GM21360 (cell line): ENCODE results near the gene CIB4.

ENCODE experiments used
- ATAC-seq: cut with Tn5 transposase; IDR thresholded peaks from one replicate; pipeline ENCODE4 v1.9.1; 2021; ENCODE audit warnings: mild to moderate bottlenecking, moderate library complexity; ENCODE audit not compliant: unreplicated experiment

Gene CIB4

DNA sequence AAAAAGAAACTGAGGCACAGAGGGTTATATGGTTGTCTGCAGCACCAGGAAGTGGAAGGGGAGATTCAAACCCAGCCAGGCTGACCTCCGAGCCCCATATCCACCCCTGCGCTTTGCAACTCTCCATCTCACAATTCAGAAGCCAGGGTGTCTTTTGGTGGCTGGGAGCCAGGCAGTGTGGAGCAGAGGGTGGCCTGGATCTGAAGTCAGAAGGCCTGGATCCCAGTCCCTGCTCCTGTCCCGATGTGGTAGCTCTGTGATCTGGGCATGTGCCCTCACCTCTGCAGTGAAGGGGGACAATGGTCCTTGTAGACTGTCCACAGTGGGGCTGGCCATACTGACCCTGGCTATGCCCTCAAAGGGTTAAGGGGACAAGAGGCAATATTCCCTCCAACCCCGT is 57.0 kb downstream of the CIB4 start:
- no peak for ATAC-seq

DNA sequence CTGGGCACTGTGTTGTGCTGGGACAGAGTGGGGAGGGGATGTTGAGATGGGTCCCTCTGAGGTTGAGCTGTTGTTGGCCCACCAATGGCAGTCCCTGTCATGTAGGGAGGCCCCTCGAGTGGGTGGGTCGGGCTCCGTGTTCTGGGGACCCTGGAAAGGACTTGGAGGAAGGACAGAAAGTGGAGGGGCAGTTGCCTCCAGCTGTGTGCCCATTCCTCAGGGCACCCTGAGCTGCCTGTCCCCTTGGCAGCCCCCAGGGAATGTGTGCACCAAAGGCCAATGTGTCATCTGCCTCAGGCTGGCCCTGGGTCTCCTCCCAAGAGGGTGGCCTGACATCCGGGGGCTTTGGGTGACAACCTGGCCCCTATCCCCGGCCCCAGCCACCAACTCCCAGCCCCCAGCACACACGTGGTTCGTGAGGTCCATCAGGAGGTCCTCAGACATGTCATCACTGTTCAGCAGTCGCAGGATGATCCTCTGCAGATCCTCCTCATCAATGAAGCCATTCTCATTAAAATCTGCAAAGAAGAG is 57.7 kb downstream of the CIB4 start:
- no peak for ATAC-seq

DNA sequence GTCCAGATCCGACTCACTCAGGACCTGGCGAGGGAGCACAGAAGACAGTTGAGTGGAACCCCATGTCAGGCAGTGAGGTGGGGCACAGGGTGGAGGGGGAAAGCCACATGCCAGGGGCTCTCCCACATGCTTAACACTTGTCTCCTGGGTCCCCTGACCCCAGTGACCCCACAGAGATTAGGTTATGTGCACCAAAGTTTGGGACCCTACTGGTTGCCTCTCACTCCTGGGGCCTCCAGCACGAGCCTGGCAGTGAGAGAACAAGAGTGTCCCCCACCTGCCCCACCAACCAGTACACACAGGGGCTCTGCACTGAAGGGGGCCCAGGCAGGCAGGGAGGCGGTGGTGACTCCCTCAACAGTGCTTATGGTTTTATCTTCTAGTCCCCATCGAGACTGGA is 58.3 kb downstream of the CIB4 start:
- ATAC-seq, result no peak

- ATAC-seq, result no peak
These were observed 58.9 kb downstream of the CIB4 start for GRCh38 chr2:26581991-26582842.

- no peak for ATAC-seq
These were observed 59.7 kb downstream of the CIB4 start for GRCh38 chr2:26581266-26581990.

DNA sequence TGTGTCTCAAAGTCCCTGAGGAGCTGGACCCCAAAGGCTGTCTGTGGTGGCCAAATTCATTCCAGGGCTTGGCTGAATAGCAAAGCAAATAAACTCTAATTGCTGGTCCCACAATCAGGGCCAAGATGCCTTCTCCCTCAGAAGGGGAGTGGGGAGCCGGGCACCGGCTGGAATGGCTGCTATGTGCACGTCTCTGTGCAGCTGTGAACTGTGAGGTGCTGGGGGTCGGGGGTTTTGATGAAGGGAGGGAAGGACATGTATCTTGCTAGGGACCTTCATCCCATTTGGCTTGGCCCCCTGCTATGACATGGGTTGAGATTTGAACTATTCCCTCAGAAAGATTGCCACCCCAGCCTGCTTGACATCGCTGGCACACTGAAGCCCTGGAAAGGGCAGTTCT is 60.4 kb downstream of the CIB4 start:
- ATAC-seq, result no peak

DNA sequence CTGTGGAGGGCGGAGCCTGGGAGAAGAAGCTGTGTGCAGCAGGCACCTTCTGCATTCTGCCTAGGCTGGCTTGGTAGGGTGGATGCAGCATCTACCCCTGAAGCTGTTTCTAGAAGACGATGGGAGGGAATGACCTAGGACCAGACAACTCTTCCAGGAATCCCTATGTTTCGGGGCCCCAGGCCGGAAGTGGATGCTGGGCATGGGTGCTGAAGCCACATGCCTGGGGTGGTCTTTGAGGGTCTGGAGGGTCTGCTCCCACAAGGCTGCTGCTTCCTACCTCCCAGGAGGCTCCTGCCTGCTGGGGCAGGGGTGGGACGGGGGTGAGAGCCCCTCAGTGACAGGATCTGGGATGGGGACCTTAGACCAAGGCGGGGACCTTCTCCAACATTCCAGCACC is 61.0 kb downstream of the CIB4 start:
- ATAC-seq, result no peak

DNA sequence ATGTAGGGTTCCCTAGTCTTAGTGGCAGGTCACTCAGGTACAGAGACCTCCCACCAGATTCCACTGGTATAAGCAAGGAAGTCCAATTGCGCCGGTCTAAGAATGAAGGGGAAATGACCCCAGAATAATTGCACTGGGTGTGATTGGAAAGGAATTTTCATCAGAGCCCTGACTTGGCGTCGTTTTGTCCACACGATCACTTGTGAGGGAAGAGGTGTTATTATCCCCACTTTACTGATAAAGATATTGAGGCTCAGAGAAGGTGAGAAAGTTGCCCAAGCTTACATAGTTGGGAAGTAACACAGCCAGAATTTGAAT is 61.5 kb downstream of the CIB4 start:
- no peak for ATAC-seq

GRCh38 chr2:26579025-26579722 is 62.0 kb downstream of the CIB4 start:
- ATAC-seq, result no peak

DNA sequence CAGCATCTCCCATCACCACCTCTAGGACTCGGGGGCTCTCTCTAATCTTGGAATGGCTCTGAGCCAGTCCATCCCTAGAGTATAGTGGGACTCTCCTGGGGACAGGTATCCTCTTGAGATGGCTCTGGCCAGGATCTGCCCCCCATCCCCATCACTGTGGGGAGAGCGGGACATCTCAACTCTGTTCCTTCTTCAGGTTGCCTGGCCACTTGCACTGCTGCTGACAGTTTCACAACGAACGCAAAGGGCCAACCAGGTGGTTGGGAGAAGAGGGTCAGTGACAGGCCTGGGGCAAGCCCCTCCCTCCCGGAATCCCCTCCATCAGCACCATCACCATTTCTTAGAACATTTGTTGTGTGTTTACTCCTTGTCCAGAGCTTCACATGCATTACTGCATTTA is 62.6 kb downstream of the CIB4 start:
- ATAC-seq, result no peak

DNA sequence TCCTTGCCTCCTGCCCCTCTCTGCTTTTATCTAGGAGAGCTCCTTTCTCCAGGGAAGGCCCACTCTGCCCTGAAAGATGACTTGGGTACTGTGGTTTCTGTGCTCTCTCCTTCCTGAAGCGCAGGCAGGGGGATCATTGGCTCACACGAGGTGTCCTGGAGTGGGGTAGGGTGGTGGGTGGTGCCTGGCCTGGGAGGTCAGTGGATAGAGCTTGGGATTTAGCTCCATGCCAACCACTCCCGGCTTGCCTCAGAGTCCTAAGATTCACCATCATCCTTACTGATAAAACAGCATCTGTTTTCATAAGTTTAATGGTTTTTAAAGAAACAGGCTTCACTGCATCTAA is 63.1 kb downstream of the CIB4 start:
- no peak for ATAC-seq

- ATAC-seq, result no peak
These were observed 63.6 kb downstream of the CIB4 start for GRCh38 chr2:26577442-26578112.

- ATAC-seq, result no peak
These were observed 64.4 kb downstream of the CIB4 start for GRCh38 chr2:26576565-26577441.

DNA sequence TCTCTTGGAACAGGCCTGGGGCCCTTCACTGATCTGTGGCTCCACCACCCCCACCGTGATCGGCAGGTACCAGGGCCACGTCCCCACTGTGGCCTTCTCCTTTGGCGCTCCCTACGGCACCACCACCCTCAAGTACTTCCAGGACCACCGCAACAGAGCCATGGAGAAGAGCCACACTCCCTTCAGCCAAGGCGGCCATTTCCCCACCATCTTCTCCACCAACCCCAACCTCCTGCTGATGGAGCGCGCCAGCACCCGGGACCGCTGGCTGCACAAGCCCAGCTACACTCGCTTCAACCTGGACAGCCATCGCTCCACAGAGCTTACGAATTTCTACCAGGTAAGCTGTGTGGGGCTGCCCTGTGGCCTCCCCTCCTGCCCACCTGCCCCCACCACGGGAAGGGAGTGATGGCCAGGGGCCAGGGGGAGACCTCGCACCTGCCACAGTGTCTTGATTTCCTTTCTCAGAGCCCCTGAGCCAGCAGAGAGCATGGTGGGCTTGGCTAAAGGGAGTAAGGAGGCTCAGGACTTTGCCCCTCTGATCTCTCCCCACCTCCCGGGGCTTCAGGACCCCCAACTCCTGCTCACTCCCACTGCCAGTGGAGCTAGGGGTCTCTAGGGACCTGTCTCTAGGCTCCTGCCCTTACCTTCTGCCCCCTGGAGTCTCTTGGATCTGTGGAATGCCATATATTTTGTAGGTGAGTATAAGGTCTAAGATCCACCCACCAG is 65.2 kb downstream of the CIB4 start:
- no peak for ATAC-seq

- ATAC-seq, result no peak
These were observed 66.1 kb downstream of the CIB4 start for GRCh38 chr2:26574900-26575560.

GRCh38 chr2:26574066-26574899 is 66.9 kb downstream of the CIB4 start:
- no peak for ATAC-seq

GRCh38 chr2:26573241-26573925 is 67.8 kb downstream of the CIB4 start:
- no peak for ATAC-seq

DNA sequence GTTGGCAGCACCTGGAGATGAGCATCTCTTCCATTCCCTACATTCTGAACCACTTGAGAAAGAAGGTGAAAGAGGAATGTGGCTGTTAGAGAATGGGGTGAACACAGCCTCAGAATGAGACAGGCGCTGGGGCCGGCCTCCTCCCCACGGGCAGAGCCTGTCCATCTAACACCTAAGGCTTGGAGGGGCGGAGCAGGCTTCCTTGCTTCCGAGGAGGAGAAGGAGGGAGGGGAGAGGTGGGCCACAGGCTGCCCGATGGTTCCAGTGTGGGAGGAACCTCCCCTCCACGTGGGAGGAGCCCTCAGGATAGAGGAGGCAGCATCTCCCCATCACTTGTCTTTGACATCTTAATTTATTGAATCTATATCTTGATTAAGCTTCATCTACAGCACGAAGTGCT is 68.6 kb downstream of the CIB4 start:
- no peak for ATAC-seq
